ENCODE data around the gene ZFYVE28. TPM values are rescaled to one million over a fixed set of nuclear protein-coding genes. Genes with fewer than 3 reads are reported as not detected.
A peak's percentile ranks its signal among the peaks of the same experiment; 100 is the strongest.
"Not testable (repeated sequence)": the region's sequence is repeated elsewhere in the genome, so short reads cannot be mapped to it uniquely, and the experiment has no call there.

ZFYVE28 gene
- polyA plus RNA-seq, 1 donor: 7.4 TPM

- no CpG with 5 or more reads among the region's 15 CpGs for WGBS (ENCODE audit: insufficient coverage, low lambda C conversion rate)
- no peaks in the 10 kb centered on the region for H3K9me3 ChIP-seq (ENCODE audit: control insufficient read depth, low read depth, low read length)
- H3K4me1 ChIP-seq (ENCODE audit: control insufficient read depth, insufficient read depth, low read length): no peaks in the 10 kb centered on the region
Observed at GRCh38 chr4:2284934-2285612, 133.4 kb downstream of the ZFYVE28 start.

GRCh38 chr4:2284161-2284933 lies 134.1 kb downstream of the ZFYVE28 start:
- no peaks in the 10 kb centered on the region for H3K27me3 ChIP-seq (ENCODE audit: control insufficient read depth, insufficient read depth, low read length)
- no peaks in the 10 kb centered on the region for H3K9me3 ChIP-seq (ENCODE audit: control insufficient read depth, low read depth, low read length)
- DNase-seq: no peak
- no peak overlapping the region for H3K4me3 ChIP-seq (ENCODE audit: low read length)
- H3K27ac ChIP-seq (ENCODE audit: low read length): no peak overlapping the region
- no CpG with 5 or more reads among the region's 23 CpGs for WGBS (ENCODE audit: insufficient coverage, low lambda C conversion rate)
- H3K36me3 ChIP-seq (ENCODE audit: control insufficient read depth, insufficient read depth, low read length): no peaks in the 10 kb centered on the region
- H3K4me1 ChIP-seq (ENCODE audit: control insufficient read depth, insufficient read depth, low read length): no peaks in the 10 kb centered on the region

More at GRCh38 chr4:2284934-2285612, 133.4 kb downstream of the ZFYVE28 start:
- no peaks in the 10 kb centered on the region for H3K36me3 ChIP-seq (ENCODE audit: control insufficient read depth, insufficient read depth, low read length)
- H3K4me3 ChIP-seq (ENCODE audit: low read length): no peak overlapping the region
- no peaks in the 10 kb centered on the region for H3K27me3 ChIP-seq (ENCODE audit: control insufficient read depth, insufficient read depth, low read length)
- no peak for DNase-seq
- H3K27ac ChIP-seq (ENCODE audit: low read length): no peak overlapping the region

GRCh38 chr4:2283199-2283711 lies 135.2 kb downstream of the ZFYVE28 start:
- H3K27me3 ChIP-seq (ENCODE audit: control insufficient read depth, insufficient read depth, low read length): no peaks in the 10 kb centered on the region
- no peaks in the 10 kb centered on the region for H3K9me3 ChIP-seq (ENCODE audit: control insufficient read depth, low read depth, low read length)
- H3K27ac ChIP-seq (ENCODE audit: low read length): no peak overlapping the region
- no peaks in the 10 kb centered on the region for H3K4me1 ChIP-seq (ENCODE audit: control insufficient read depth, insufficient read depth, low read length)
- no peaks in the 10 kb centered on the region for H3K36me3 ChIP-seq (ENCODE audit: control insufficient read depth, insufficient read depth, low read length)
- no peak for DNase-seq
- 89% methylated on average over 2 of the region's 3 CpGs for WGBS (ENCODE audit: insufficient coverage, low lambda C conversion rate)
- no peak overlapping the region for H3K4me3 ChIP-seq (ENCODE audit: low read length)

GRCh38 chr4:2281575-2282343 lies 136.7 kb downstream of the ZFYVE28 start:
- Histone ChIP-seq H3K4me1 (ENCODE audit: control insufficient read depth, insufficient read depth, low read length) (no peaks in the 10 kb centered on the region), H3K4me3 (ENCODE audit: low read length) (no peak overlapping the region), H3K27me3 (ENCODE audit: control insufficient read depth, insufficient read depth, low read length) (no peaks in the 10 kb centered on the region), H3K9me3 (ENCODE audit: control insufficient read depth, low read depth, low read length) (no peaks in the 10 kb centered on the region), H3K27ac (ENCODE audit: low read length) (no peak overlapping the region), H3K36me3 (ENCODE audit: control insufficient read depth, insufficient read depth, low read length) (no peaks in the 10 kb centered on the region)
- peak in 1 of 2 donors; percentile 46 for DNase-seq
- WGBS (ENCODE audit: insufficient coverage, low lambda C conversion rate): no CpG with 5 or more reads among the region's 10 CpGs

GRCh38 chr4:2280531-2281300 lies 137.7 kb downstream of the ZFYVE28 start:
- Histone ChIP-seq H3K27me3 (ENCODE audit: control insufficient read depth, insufficient read depth, low read length) (no peaks in the 10 kb centered on the region), H3K4me1 (ENCODE audit: control insufficient read depth, insufficient read depth, low read length) (no peaks in the 10 kb centered on the region), H3K9me3 (ENCODE audit: control insufficient read depth, low read depth, low read length) (peaks cover 4% of the 10 kb centered on the region), H3K27ac (ENCODE audit: low read length) (no peak overlapping the region), H3K36me3 (ENCODE audit: control insufficient read depth, insufficient read depth, low read length) (no peaks in the 10 kb centered on the region), H3K4me3 (ENCODE audit: low read length) (no peak overlapping the region)
- whole genome bisulfite sequencing (ENCODE audit: insufficient coverage, low lambda C conversion rate): no CpG with 5 or more reads among the region's 13 CpGs
- no peak for DNase-seq

GRCh38 chr4:2277956-2278355 lies 140.5 kb downstream of the ZFYVE28 start:
- WGBS (ENCODE audit: insufficient coverage, low lambda C conversion rate): no CpG with 5 or more reads among the region's 9 CpGs
- DNase-seq: no peak
- Histone ChIP-seq H3K9me3 (ENCODE audit: control insufficient read depth, low read depth, low read length) (peaks cover 6% of the 10 kb centered on the region), H3K27me3 (ENCODE audit: control insufficient read depth, insufficient read depth, low read length) (no peaks in the 10 kb centered on the region), H3K4me3 (ENCODE audit: low read length) (no peak overlapping the region), H3K36me3 (ENCODE audit: control insufficient read depth, insufficient read depth, low read length) (no peaks in the 10 kb centered on the region), H3K27ac (ENCODE audit: low read length) (no peak overlapping the region), H3K4me1 (ENCODE audit: control insufficient read depth, insufficient read depth, low read length) (peaks cover 4% of the 10 kb centered on the region)

- no peak for DNase-seq
- H3K36me3 ChIP-seq (ENCODE audit: control insufficient read depth, insufficient read depth, low read length): peaks cover 2% of the 10 kb centered on the region
- 100% methylated on average over 3 of the region's 30 CpGs for WGBS (ENCODE audit: insufficient coverage, low lambda C conversion rate)
- H3K27ac ChIP-seq (ENCODE audit: low read length): no peak overlapping the region
- no peaks in the 10 kb centered on the region for H3K27me3 ChIP-seq (ENCODE audit: control insufficient read depth, insufficient read depth, low read length)
- peaks cover 4% of the 10 kb centered on the region for H3K4me1 ChIP-seq (ENCODE audit: control insufficient read depth, insufficient read depth, low read length)
- H3K9me3 ChIP-seq (ENCODE audit: control insufficient read depth, low read depth, low read length): peaks cover 6% of the 10 kb centered on the region
- no peak overlapping the region for H3K4me3 ChIP-seq (ENCODE audit: low read length)
Observed at GRCh38 chr4:2276581-2277325, 141.7 kb downstream of the ZFYVE28 start.

- Histone ChIP-seq H3K27me3 (ENCODE audit: control insufficient read depth, insufficient read depth, low read length) (no peaks in the 10 kb centered on the region), H3K27ac (ENCODE audit: low read length) (no peak overlapping the region), H3K36me3 (ENCODE audit: control insufficient read depth, insufficient read depth, low read length) (peaks cover 2% of the 10 kb centered on the region), H3K4me3 (ENCODE audit: low read length) (no peak overlapping the region), H3K4me1 (ENCODE audit: control insufficient read depth, insufficient read depth, low read length) (peaks cover 4% of the 10 kb centered on the region), H3K9me3 (ENCODE audit: control insufficient read depth, low read depth, low read length) (peaks cover 6% of the 10 kb centered on the region)
- WGBS (ENCODE audit: insufficient coverage, low lambda C conversion rate): 80% methylated on average over 1 of the region's 44 CpGs
- DNase-seq: no peak
Observed at GRCh38 chr4:2275546-2276251, 142.7 kb downstream of the ZFYVE28 start.

GRCh38 chr4:2275044-2275397 lies 143.4 kb downstream of the ZFYVE28 start:
- not testable (repeated sequence) for H3K9me3 ChIP-seq (ENCODE audit: control insufficient read depth, low read depth, low read length)

More at GRCh38 chr4:2275044-2275397, 143.4 kb downstream of the ZFYVE28 start:
- H3K27ac ChIP-seq (ENCODE audit: low read length); H3K36me3 ChIP-seq (ENCODE audit: control insufficient read depth, insufficient read depth, low read length); H3K4me1 ChIP-seq (ENCODE audit: control insufficient read depth, insufficient read depth, low read length); H3K27me3 ChIP-seq (ENCODE audit: control insufficient read depth, insufficient read depth, low read length); H3K4me3 ChIP-seq (ENCODE audit: low read length); DNase-seq: not testable (repeated sequence)
- WGBS (ENCODE audit: insufficient coverage, low lambda C conversion rate): 100% methylated on average over 3 of the region's 10 CpGs
